GM19328 (cell line): ENCODE results near the gene ZNF268.
"Not testable (repeated sequence)": the region's sequence is repeated elsewhere in the genome, so short reads cannot be mapped to it uniquely, and the experiment has no call there.

Experiments used
- ATAC-seq: cut with Tn5 transposase; IDR thresholded peaks from one replicate; pipeline ENCODE4 v1.9.1; 2021; ENCODE audit warnings: mild to moderate bottlenecking, moderate library complexity; ENCODE audit not compliant: unreplicated experiment

ZNF268 gene

DNA sequence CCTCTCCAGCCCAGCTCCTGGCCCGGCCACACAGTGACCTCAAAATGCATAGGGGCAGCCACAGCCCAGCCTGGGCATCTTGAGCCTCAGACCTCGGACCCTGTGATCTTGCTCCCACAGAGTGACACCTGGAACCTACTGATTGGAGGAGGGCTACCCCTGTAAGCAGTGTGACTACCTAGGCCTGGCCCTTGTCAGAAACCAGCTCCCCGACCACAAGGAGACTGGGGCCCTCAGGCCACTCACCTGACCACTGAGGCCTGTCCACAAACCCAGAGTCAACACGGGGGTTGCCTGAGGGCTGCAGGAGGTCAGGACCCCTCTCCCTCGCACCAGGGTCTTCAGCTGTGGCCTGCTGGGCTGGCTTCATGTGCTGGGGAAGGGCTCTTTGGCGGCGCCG, 45.4 kb downstream of the ZNF268 start:
- ATAC-seq, result no peak

DNA sequence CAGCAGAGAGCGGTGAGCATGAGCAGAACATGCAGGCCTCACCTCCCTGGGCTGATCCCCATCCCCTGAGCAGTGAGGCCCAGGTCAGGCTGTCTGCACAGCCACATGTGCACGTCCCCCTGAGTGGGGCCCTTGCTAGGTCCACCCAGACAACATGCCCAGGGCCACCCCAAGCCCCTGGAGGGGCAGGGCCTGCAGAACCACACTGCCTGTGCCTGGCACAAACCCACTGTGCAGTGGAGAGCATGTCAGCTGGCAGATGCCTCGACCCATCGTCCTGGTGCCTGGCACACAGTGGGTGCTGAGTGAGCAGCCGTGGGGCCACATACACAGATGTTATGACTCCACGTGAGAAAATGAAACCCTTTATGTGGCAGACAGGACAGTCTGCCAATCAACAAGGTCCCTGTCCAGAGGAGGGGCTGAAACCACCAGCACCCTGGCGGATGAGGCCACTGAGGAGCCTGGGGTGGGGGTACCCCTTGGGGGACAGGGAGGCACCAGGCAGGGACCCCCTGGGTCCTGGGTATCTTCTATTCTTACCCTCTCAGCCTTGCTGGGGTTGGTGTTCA, 46.1 kb downstream of the ZNF268 start:
- no peak for ATAC-seq

DNA sequence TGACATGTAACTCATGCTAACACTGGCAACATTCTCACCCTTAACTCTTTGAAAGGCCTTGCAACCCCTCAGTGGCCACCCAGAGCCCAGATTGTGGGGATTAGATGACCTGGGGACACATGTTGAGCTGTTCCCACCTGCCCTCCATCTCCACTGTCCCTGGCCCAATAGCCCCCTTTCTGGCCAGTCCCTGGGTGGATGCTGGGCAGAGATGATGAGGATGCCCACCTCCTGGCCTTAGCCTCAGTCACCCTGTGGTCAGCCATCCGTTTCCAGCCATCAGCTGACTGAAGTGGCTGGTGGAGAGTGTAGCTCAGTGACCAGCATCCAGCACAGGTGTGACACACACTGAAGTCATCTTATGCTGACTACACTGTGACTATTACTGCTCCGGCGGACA, 49.7 kb downstream of the ZNF268 start:
- no peak for ATAC-seq

DNA sequence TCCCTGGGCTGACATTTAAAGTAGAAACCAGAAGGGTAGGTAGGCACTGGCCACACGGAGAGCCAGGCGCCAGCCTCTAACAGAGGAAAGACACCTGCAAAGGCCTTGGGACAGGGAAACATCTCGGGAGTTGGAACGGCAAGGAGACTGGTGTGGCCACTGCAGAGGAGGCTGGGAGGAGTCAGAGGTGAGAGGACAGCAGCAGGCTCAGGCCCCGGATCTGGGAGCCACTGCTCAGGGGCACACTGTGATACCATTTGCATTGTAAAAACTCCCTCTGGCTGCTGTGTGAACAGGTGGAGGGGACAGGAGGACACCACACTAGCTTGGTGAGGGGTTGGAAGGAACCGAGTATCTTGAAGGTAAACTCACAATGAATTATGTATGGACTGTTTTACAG, 51.7 kb downstream of the ZNF268 start:
- no peak for ATAC-seq

DNA sequence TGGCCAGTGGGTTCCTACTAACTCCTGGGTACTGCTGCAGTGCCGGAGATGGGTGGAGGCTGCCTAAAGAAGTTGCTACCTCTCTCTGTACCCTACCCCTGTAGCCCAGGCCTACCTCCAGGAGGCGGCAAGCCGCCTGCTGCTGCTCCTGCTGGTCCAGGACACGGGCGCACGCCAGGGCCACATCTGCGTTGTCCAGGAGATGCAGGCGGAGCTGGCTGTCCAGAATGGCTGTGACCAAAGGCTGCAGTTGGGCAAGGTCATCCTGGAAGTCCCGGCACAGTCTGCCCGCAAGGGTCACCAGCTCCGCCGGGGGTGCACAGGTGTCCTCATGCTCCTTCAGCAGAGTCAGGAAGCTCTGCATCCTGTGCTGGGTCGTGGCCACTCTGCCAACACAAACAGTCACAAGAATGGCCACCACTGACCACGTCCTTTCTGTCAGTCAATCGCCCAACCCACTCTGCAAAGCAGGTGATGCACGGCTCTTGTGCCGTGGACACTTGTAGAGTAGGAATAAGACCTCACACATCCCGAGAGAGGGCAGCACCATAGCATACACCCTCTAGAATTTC, 52.8 kb downstream of the ZNF268 start:
- no peak for ATAC-seq

DNA sequence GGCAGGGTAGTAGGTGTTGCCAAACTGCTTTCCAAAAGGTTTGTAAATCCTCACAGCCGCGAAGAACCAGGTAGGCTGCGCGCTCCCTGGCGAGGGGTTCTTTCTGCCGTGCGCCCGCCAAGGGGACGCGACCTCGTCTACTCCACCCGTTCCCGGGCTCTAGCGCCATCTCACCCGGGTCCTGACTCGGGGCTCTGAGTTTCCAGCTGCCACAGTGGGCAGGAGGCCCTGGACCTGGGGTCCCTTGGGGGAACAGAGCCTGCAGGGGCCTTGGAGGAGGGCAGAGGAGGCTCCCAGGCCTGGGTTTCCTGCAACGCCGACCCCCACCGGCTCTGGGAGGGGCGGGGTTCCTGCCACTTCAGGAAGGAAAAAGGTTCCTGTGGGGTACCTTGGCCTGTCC, 53.7 kb downstream of the ZNF268 start:
- no peak for ATAC-seq

DNA sequence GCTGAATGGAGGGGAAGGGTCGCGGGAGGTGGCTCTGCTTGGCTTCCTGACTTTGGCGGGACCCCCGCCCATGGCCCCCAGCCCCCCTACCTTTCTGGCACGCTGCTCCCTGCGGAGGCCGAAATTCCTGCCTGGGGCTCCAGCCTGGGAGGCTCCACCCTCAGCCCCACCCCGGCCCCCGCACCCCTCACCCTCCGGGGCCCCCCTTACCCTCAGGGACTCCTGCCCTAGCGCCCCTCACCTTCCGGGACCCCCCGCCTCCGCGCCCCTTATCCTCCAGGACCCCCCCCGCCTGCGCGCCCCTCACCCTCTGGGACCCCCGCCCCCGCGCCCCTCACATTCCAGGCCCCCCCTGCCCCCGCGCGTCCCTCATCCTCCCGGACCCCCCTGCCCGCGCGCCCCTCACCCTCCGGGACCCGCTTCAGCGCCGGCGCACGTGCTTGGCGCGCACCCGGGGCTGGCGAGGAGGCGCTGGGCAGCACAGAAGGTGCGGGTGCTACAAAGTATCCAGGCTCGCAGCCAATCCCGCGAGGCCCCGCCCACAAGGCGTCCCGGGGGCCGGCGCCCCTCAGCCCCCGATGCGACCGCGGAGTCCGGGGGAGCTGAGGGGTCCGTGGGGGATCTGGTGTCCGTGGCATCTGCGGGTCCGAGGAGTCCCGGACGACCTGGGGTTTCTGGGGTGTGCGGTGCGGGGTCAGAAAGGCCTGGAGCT, 54.3 kb downstream of the ZNF268 start, which contains the start of gene ANHX:
TSS of gene ANHX (minus strand) at position 477 of the 712 bp plus-strand sequence. CDS start 1,521 bp downstream, outside the sequence.
- no peak for ATAC-seq

DNA sequence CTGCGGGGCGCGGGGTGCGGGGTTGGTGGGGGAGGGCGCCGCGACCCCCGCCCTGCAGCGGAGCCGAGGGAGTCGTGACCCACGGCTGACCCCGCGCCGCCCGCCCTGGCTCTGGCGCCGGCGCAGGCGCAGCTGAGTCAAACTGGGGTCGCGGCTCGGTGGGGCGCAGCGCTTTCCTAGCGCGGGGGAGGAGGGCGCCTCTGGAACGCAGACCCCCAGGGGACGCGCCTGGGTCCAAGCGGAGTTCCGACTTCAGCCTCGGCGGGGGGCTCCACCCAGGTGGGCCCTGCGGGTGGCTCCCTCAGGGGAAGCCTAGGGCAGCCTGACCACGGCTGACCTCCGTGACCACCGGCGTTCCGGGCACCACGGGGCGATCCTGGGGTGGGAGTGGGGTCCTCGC, 54.8 kb downstream of the ZNF268 start:
- ATAC-seq, result no peak

DNA sequence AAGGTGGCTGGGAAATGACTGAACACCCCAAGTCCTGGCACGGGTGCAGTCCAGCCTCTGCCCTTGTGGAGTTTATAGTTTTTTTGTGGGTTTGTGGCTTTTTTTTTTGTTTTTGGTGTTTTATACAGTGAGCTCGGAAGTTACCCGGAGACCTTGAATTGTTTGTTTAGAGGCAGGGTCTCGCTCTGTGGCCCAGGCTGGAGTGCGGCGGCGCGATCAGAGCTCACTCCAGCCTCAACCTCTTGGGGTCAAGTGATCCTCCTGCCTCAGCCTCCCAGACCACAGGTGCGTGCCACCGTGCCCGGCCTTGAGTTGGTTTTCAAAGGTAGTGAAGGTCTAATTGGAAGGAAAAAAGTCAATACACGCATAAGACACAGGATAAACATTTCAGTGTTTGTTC, 55.3 kb downstream of the ZNF268 start:
- no peak for ATAC-seq

DNA sequence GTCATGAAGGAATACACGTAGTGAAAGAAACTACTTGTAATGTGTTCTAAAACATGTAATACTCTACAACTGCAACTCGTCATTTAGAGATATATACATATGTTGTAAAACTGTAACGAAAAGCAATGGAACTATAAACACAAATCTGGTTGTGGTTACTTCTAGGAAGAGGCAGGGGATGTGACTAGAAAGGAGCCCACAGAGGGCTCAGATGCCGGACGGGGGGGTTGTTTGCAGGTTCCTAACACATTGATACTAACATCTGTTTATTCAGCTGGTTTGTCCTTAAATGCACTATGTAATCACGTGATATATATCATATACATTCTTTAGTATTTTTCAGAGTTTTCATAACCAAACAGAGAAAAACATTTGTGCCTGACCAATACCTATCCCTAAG, 70.4 kb downstream of the ZNF268 start:
- no peak for ATAC-seq

DNA sequence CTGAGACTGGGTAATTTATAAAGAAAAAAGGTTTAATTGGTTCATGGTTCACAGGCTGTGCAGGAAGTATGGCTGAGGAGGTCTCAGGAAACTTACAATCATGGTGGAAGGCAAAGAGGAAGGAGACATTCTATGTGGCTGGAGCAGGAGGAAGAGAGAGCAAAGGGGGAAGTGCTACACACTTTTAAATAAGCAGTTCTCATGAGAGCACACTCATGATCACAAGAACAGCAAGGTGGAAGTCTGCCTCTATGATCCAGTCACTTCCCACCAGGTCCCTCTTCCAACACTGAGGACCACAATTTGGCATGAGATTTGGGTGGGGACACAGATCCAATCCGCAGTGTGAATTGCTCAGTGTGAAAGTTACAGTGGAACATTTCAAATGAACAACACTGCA, 74.5 kb downstream of the ZNF268 start:
- ATAC-seq, result not testable (repeated sequence)

DNA sequence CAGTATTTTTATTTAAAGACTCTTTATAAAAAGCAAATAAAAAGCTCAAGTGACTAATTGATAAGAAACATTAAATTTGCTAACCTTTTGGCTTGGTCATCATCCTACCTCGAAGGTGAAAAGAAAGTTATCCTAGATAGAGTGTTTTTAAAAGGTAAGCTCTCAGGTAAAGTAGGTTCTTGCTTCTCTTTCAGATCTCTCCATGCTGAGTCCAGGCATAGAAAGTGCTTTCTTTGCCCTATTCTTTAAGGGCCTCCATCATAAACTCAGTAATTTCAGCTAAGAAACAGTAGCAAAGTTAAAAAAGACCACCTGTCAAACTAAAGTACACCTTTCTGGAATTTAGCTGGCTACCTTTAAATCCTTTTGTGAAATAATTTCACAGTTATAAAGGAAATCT, 75.0 kb downstream of the ZNF268 start:
- ATAC-seq, result no peak

DNA sequence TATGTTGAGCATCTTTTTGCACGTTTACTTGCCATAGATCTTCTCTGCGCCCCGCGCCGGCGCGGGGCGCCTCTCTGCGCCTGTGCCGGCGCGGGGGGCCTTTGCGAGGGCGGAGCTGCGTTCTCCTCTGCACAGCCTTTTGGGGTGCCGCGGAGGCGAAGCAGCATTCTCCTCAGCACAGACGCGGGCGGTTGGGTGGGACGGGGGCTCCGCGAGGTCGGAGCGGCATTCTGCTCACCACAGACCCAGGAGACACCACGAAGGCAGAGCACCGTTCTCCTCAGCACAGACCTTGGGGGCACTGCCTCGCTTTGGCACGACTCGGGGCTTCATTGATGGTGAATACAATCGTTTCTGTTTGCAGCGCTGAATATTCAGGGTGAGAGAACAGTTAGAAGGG, 82.9 kb downstream of the ZNF268 start:
- ATAC-seq, result no peak
